H9 (cell line): ENCODE data around the gene NOVA2. TPM values are rescaled to one million over a fixed set of nuclear protein-coding genes. Genes with fewer than 3 reads are reported as not detected.

Experiments used
- DNase-seq: peaks from one replicate; pipeline ENCODE4 v3.0.0-alpha.2; 2017
- H2AFZ ChIP-seq: one replicate; pipeline ENCODE4 v1.6.1; 2013; ENCODE audit warnings: mild to moderate bottlenecking, low read length, control low read depth, moderate library complexity
- H2AK5ac ChIP-seq: 2 replicates; pipeline ENCODE4 v1.6.1; 2013; ENCODE audit warnings: low read length, control low read depth, mixed read lengths; ENCODE audit not compliant: insufficient read length
- H2BK120ac ChIP-seq: one replicate; pipeline ENCODE4 v1.6.1; 2013; ENCODE audit warnings: low read depth, mild to moderate bottlenecking, low read length, control low read depth, inconsistent platforms; ENCODE audit not compliant: poor library complexity, severe bottlenecking
- H2BK12ac ChIP-seq: 2 replicates; pipeline ENCODE4 v1.6.1; 2013; ENCODE audit warnings: low read length, control low read depth, mixed read lengths, low read depth; ENCODE audit not compliant: insufficient read length
- H2BK15ac ChIP-seq: 2 replicates; pipeline ENCODE4 v1.6.1; 2013; ENCODE audit warnings: low read depth, low read length, control low read depth
- H2BK20ac ChIP-seq: one replicate; pipeline ENCODE4 v1.6.1; 2013; ENCODE audit warnings: low read depth, mild to moderate bottlenecking, low read length, control low read depth, inconsistent platforms; ENCODE audit not compliant: poor library complexity, severe bottlenecking
- H2BK5ac ChIP-seq: 2 replicates; pipeline ENCODE4 v1.6.1; 2013; ENCODE audit warnings: low read length, control low read depth, mixed read lengths; ENCODE audit not compliant: insufficient read length
- H3K14ac ChIP-seq: 2 replicates; pipeline ENCODE4 v1.6.1; 2013; ENCODE audit warnings: low read length, control low read depth; ENCODE audit not compliant: insufficient read depth
- H3K18ac ChIP-seq: 2 replicates; pipeline ENCODE4 v1.6.1; 2013; ENCODE audit warnings: low read depth, mild to moderate bottlenecking, mixed read lengths, low read length, control low read depth; ENCODE audit not compliant: insufficient read length
- H3K23ac ChIP-seq: 2 replicates; pipeline ENCODE4 v1.6.1; 2013; ENCODE audit warnings: low read length, control low read depth, mixed read lengths, low read depth; ENCODE audit not compliant: insufficient read length
- H3K23me2 ChIP-seq: 2 replicates; pipeline ENCODE4 v1.6.1; 2013; ENCODE audit warnings: low read depth, mild to moderate bottlenecking, mixed read lengths, low read length, control low read depth; ENCODE audit not compliant: insufficient read length, poor library complexity, severe bottlenecking
- H3K27ac ChIP-seq: 2 replicates; pipeline ENCODE4 v1.5.1; 2013; ENCODE audit warnings: low read length, control low read depth, mixed read lengths, low read depth; ENCODE audit not compliant: insufficient read length
- H3K27me3 ChIP-seq: 2 replicates; pipeline ENCODE4 v1.6.1; 2013; ENCODE audit warnings: low read length, control low read depth, inconsistent platforms; ENCODE audit not compliant: insufficient read depth
- H3K4ac ChIP-seq: 2 replicates; pipeline ENCODE4 v1.6.1; 2013; ENCODE audit warnings: low read depth, mild to moderate bottlenecking, control low read depth, inconsistent platforms, low read length, moderate library complexity
- H3K4me1 ChIP-seq: 2 replicates; pipeline ENCODE4 v1.6.1; 2013; ENCODE audit warnings: low read length, control low read depth, inconsistent platforms; ENCODE audit not compliant: insufficient read depth
- H3K4me2 ChIP-seq: 2 replicates; pipeline ENCODE4 v1.6.1; 2013; ENCODE audit warnings: low read length, control low read depth, mixed read lengths; ENCODE audit not compliant: insufficient read length, insufficient read depth
- H3K56ac ChIP-seq: 2 replicates; pipeline ENCODE4 v1.6.1; 2013; ENCODE audit warnings: low read depth, mild to moderate bottlenecking, mixed read lengths, low read length, control low read depth; ENCODE audit not compliant: insufficient read length
- H3K79me1 ChIP-seq: 2 replicates; pipeline ENCODE4 v1.6.1; 2013; ENCODE audit warnings: low read depth, mild to moderate bottlenecking, moderate library complexity, low read length, control low read depth, inconsistent platforms; ENCODE audit not compliant: insufficient read depth, poor library complexity, severe bottlenecking
- H3K79me2 ChIP-seq: 2 replicates; pipeline ENCODE4 v1.6.1; 2013; ENCODE audit warnings: low read length, control low read depth, inconsistent platforms; ENCODE audit not compliant: insufficient read depth
- H3K9ac ChIP-seq: 2 replicates; pipeline ENCODE4 v1.6.1; 2013; ENCODE audit warnings: low read length, control low read depth, mixed read lengths; ENCODE audit not compliant: insufficient read length; ENCODE audit errors: extremely low read depth
- H3K9me3 ChIP-seq: one replicate; pipeline ENCODE4 v1.6.1; 2013; ENCODE audit warnings: low read depth, low read length, inconsistent platforms; ENCODE audit not compliant: control insufficient read depth
- H3T11ph ChIP-seq: one replicate; pipeline ENCODE4 v1.6.1; 2013; ENCODE audit warnings: mild to moderate bottlenecking, low read length, control low read depth, inconsistent platforms
- H4K20me1 ChIP-seq: one replicate; pipeline ENCODE4 v1.6.1; 2013; ENCODE audit not compliant: control insufficient read depth, insufficient read length, insufficient read depth
- H4K5ac ChIP-seq: 2 replicates; pipeline ENCODE4 v1.6.1; 2013; ENCODE audit warnings: low read depth, mild to moderate bottlenecking, mixed read lengths, low read length, control low read depth; ENCODE audit not compliant: insufficient read length
- H4K8ac ChIP-seq: replicated peaks from 2 replicates; pipeline ENCODE4 v1.6.1; 2013; ENCODE audit warnings: low read length, control low read depth, mixed read lengths, low read depth; ENCODE audit not compliant: insufficient read length
- H4K91ac ChIP-seq: 2 replicates; pipeline ENCODE4 v1.6.1; 2013; ENCODE audit warnings: low read depth, mild to moderate bottlenecking, moderate library complexity, mixed read lengths, low read length, control low read depth; ENCODE audit not compliant: insufficient read length
- H3K27ac Mint-ChIP-seq, 3 experiments: 2 replicates in 2 of 3; 3 replicates in 1 of 3; pipeline ENCODE4 v1.8.0; 2020 to 2021; ENCODE audit warnings: mixed read lengths in 3 of 3, mild to moderate bottlenecking in 1 of 3, moderate library complexity in 1 of 3
- H3K27me3 Mint-ChIP-seq: 2 replicates; pipeline ENCODE4 v1.8.0; 2021; ENCODE audit warnings: low read depth, mild to moderate bottlenecking, moderate library complexity, mixed read lengths
- H3K36me3 Mint-ChIP-seq, 3 experiments: 2 replicates in 2 of 3; 3 replicates in 1 of 3; pipeline ENCODE4 v1.8.0; 2020 to 2021; ENCODE audit warnings: low read depth in 3 of 3, mixed read lengths in 3 of 3; ENCODE audit not compliant: insufficient read depth in 1 of 3
- H3K4me1 Mint-ChIP-seq, 2 experiments: 2 replicates each; pipeline ENCODE4 v1.8.0; 2020; ENCODE audit warnings: mixed read lengths in 2 of 2
- H3K4me3 Mint-ChIP-seq, 2 experiments: 2 replicates in 1 of 2; 3 replicates in 1 of 2; pipeline ENCODE4 v1.8.0; 2020 to 2021; ENCODE audit warnings: mild to moderate bottlenecking in 2 of 2, mixed read lengths in 2 of 2, moderate library complexity in 1 of 2
- H3K9me3 Mint-ChIP-seq, 2 experiments: 2 replicates in 1 of 2; 3 replicates in 1 of 2; pipeline ENCODE4 v1.8.0; 2020; ENCODE audit warnings: mild to moderate bottlenecking in 2 of 2, mixed read lengths in 2 of 2, moderate library complexity in 1 of 2
- WGBS: extraction: QIAGEN DNeasy Blood & Tissue Kit; methylation state at CpG from one replicate; pipeline ENCODE4 v1.1.7; 2013; ENCODE audit warnings: missing lambda C conversion rate, low lambda C conversion rate, mixed read lengths; ENCODE audit not compliant: insufficient read length; ENCODE audit errors: extremely low coverage; 5-methylcytosine and 5-hydroxymethylcytosine counted together
- total RNA-seq: library from RNA; stranded (reverse); gene quantifications from 2 replicates; pipeline ENCODE4 v1.2.1, GENCODE V29; 2021
- TF ChIP-seq, protein P1 (sequence below): fragments of 200-600 bp; sonication (generic); conservative IDR thresholded peaks from 3 replicates; pipeline ENCODE4 v1.8.0; 2021; ENCODE audit warnings: antibody characterized with exemption, mild to moderate bottlenecking

NOVA2 gene
- total RNA-seq, 1 experiment from 2014 or later: 8.8 TPM

DNA sequence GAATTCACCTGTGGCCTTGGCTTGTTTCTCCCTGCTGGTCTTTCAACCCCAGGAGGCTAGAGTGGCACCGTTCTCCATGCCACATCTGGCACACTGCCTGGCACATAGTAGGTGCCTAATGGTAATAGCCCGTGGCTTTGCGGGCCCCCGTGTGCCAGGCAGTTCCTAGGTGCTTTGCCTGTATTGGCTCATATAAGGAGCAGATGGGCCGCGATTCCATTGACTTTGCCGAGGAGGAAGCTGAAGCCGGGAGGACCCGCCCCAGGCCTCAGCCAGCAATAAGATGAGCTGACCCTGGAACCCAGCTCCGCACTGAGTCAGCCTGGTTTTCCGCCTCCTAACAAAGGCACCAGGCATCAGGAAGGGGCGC, 48.4 kb upstream of the NOVA2 start:
- Histone ChIP-seq H2BK20ac (no peak overlapping the region), H3K4me2 (no peak overlapping the region), H3K4ac (no peak overlapping the region), H3K9me3 (no peaks in the 10 kb centered on the region), H3T11ph (no peak overlapping the region), H3K56ac (no peak overlapping the region), H2BK15ac (no peak overlapping the region), H4K5ac (no peak overlapping the region), H2BK12ac (no peak overlapping the region), H3K23ac (no peak overlapping the region), H4K8ac (no peak overlapping the region), H2AK5ac (no peak overlapping the region), H2BK120ac (no peak overlapping the region), H3K9ac (no peak overlapping the region), H2AFZ (no peak overlapping the region), H3K79me2 (no peaks in the 10 kb centered on the region), H3K27me3 (no peaks in the 10 kb centered on the region), H3K23me2 (no peaks in the 10 kb centered on the region), H3K14ac (no peak overlapping the region; the same call in 1 of the 2 replicates), H3K4me1 (no peaks in the 10 kb centered on the region), H2BK5ac (no peak overlapping the region), H4K91ac (no peak overlapping the region), H3K79me1 (no peaks in the 10 kb centered on the region), H3K18ac (no peak overlapping the region), H3K27ac (no peak overlapping the region), H4K20me1 (no peaks in the 10 kb centered on the region)
- Mint-ChIP-seq H3K9me3 (peaks cover 3 to 4% of the 10 kb centered on the region in 2 experiments; a peak in 2 of 5 replicates), H3K27ac (peak overlapping the region in 1 of 3 experiments; percentile 85; a peak in 1 of 7 replicates), H3K36me3 (peaks cover 4 to 14% (median 14%) of the 10 kb centered on the region in 3 experiments; a peak in 5 of 7 replicates), H3K4me3 (no peak overlapping the region), H3K4me1 (peaks cover 10 to 19% of the 10 kb centered on the region in 2 experiments), H3K27me3 (no peaks in the 10 kb centered on the region)
- no peak for DNase-seq
- TF ChIP-seq, protein P1, sequence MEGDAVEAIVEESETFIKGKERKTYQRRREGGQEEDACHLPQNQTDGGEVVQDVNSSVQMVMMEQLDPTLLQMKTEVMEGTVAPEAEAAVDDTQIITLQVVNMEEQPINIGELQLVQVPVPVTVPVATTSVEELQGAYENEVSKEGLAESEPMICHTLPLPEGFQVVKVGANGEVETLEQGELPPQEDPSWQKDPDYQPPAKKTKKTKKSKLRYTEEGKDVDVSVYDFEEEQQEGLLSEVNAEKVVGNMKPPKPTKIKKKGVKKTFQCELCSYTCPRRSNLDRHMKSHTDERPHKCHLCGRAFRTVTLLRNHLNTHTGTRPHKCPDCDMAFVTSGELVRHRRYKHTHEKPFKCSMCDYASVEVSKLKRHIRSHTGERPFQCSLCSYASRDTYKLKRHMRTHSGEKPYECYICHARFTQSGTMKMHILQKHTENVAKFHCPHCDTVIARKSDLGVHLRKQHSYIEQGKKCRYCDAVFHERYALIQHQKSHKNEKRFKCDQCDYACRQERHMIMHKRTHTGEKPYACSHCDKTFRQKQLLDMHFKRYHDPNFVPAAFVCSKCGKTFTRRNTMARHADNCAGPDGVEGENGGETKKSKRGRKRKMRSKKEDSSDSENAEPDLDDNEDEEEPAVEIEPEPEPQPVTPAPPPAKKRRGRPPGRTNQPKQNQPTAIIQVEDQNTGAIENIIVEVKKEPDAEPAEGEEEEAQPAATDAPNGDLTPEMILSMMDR: no peak
- whole genome bisulfite sequencing: no CpG with 5 or more reads among the region's 12 CpGs
